GM11168 (cell line): ENCODE results near the gene CCNT2.
"Not testable (repeated sequence)": the region's sequence is repeated elsewhere in the genome, so short reads cannot be mapped to it uniquely, and the experiment has no call there.

ENCODE experiments used
- in situ Hi-C: fragments of 300-500 bp; cut with MboI; formaldehyde crosslinking; loops from one replicate; pipeline ENCODE4 v1.12.0; 2022; ENCODE audit warnings: low sequenced_read_pairs; ENCODE audit not compliant: unreplicated experiment

The CCNT2 gene

DNA sequence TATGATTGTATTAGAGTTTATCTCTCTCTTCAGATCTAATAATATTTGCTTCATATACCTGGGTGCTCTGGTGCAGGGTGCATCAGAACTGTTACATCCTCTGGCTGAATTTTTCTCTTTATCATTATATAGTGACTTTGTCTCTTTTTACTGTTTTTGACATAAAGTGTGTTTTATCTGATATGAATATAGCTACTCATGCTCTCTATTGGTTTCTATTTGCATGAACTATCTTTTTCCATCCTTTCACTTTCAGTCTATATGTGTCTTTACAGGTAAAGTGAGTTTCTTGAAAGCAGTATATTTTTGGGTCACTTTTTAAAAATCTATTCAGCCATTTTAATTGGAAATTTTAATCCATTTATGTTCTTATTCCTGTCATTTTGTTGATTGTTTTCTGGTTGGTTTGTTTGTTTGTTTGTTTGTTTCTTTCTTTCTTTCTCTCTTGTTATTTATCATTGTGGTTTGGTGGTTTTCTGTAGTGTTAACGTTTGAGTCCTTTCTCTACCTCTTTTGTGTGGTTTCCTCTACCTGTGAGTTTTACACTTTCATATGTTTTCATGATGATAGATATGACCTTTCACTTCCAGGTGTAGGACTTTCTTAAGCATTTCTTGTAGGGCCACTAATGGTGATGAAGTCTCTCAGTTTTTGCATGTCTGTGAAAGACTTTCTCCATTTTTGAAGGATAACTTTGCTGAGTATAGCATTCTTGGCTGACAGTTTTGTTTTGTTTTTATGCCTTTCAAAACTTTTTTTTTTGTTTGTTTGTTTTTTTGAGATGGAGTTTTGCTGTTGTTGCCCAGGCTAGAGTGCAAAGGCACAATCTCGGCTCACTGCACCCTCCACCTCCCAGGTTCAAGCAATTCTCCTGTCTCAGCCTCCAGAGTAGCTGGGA lies 54.9 kb downstream of the CCNT2 start:
- in situ Hi-C loops = no loop called here

DNA sequence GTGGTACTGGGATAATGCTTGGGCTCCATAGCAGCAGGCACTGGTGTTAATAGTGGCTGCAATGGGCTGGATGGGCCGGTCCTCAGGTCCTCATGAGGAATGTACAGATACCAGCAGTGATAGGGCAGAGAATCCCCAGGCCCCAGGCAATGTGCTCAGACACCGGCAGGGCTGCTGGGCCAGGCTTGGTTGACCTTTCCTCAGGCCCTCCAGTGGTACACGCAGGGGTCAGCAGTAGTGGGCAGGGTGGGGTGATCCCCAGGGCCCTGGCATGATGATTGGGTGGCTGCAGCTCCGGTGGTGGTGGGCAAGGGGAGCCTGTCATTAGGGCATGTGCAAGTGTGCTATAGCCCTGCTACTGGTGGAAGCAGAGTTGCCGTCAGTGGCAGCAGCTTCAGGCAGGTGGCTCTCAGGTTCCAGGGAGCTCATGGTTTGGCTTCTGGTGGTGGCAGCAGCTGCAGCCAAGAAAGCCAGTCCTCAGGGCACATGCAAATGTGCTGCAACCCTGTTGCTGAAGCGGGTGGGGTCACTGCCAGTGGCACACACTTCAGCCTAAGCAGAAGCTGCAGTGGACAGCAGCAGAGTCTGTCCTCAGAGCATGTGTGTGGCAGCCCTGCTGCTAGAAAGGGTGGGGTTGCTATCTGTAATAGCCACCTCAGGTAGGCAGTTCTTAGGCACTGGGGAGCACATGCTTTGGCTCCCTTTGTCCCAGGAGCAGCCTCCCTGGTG lies 56.8 kb downstream of the CCNT2 start:
- in situ Hi-C loops = no loop called here

DNA sequence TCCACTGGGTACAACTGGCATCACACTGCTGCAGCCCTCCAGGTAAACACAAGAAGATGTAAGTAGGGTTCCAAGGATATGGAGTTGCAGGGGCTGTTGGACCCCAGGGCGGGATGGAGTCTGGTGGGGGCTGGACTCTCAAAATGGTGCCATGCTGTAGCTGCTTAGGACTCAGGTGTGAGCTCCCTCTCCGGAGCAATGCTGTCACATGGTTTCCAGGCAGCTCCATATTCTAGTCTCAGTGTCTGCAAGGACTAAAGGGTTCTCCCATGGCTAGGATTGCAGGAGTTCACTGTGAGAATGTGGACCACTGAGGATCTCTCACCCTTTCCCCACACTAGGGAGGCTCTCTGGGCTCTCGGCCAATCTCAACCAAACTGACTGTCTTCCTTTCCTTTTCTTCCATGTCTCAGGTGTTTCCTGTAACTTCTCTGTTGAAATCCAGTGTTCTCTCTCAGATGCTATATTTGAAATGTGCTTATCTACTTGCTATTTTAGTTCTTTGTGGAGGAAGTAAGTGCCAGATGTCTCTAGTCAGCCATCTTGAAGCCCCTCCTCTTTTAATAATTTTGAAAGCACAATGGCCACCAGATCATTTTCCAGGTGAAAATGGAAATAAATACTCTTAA lies 57.6 kb downstream of the CCNT2 start:
- in situ Hi-C loops = no loop called here

DNA sequence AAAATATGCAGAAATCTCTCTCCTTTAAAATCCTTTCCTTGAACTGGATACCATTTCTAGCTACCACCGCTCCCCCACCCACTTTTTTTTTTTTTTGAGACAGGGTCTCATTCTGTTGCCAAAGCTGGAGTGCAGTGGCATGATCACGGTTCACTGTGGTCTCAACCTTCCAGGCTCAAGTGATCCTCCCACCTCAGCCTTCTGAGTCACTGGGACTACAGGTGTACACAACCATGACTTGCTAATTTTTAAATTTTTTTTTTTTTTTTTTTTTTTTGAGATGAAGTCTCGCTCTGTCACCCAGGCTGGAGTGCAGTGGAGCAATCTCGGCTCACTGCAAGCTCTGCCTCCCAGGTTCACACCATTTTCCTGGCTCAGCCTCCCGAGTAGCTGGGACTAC lies 58.5 kb downstream of the CCNT2 start:
- in situ Hi-C loops = not testable (repeated sequence)

DNA sequence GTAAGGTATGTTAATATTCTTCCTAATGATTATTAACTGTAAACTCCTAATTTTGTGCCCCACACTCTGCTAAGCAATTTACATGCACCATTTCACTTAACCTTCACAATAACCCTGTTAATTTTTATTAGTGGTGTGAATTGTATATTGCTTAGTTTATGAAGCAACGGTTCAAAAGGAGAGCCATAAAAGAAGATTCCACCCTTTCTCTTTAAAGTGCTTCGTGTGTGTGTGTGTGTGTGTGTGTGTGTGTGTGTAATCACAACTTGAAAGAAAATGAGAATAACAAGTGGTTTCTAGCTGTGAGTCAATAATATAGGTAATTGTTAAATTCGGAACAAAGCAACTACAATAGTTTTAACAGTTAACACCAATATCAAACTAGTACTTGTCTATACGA lies 60.6 kb downstream of the CCNT2 start:
- in situ Hi-C loops = no loop called here

DNA sequence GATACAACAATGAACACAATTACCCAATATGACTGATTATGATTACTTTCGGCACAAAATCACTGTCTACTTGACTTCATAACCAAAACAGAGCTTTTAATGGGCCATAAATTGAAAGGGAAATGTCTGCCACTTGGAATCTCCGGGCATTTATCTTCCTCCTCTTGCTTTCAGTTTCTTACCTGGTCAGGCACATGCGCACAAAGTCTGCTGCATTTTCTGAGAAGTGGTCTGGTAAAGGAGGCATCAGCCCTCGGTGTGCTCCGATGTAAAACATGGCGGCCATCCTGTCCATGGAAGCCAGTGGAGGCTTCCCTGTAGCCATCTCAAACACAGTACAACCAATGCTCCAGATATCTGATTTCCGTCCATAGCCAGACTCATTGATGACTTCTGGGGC lies 62.0 kb downstream of the CCNT2 start:
- in situ Hi-C loops = no loop called here

DNA sequence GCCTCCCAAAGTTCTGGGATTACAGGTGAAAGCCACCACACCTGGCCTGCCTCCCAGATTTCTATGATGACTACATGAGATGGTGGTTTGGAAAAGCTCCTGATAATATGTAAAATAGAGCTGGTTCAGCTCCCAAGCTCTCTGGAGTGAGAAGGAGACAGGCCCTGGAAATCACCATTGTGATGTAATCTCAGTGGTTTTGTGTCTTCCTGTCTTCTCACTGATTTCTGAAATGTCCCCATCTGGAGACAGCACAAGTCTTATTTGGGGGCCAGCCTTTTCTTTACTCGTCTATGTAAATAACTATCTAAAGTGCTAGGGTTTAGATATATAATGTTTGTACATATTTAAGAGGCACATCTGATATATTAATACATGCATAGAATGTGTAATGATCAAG lies 64.0 kb downstream of the CCNT2 start:
- in situ Hi-C loops = no loop called here

DNA sequence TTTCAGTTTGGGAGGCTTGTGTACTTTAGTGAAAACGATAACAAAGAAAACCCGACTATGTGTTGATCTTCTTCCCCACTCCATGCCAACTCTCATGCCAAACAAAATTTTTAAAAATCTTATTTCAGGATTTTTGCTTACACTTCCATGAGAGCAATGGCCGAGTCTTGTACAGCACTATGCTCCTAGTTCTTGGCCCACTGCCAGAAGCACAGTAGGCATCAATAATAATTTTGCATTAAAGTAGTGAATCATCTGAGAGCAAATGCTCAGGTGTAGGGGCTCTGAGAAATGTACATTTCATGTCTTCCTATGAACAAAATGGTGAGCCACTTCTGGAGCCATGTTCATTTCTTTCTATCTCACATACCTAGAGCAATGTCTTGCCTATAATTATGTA lies 66.4 kb downstream of the CCNT2 start:
- in situ Hi-C loops = no loop called here

DNA sequence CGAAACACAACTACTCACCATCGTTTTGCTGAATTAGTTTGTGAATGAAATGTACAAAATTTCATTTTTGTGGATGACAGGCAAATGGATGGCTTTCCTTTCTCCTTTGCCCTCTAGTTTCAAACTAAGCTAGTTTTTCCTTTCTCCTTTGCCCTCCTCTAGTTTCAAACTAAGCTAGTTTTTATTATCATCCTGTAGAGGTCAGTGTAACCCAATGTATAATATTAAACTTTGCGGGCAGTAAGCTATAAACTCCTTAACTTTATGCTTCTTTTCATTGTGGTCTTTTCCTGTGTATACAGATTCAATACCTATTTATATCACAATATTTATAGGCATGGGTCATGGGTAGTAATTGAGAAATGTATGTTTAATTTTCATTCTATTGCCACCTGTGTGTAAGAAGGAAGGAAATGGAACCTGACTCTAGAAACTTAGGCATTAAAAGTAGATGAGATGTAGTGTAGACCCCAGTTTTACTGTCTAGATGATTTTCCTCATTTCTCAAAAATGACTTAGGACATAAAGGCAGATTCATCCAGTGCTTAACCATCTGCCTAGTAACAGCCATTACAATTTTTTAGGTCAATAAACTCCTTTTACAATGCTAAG lies 70.5 kb downstream of the CCNT2 start:
- in situ Hi-C loops = no loop called here

DNA sequence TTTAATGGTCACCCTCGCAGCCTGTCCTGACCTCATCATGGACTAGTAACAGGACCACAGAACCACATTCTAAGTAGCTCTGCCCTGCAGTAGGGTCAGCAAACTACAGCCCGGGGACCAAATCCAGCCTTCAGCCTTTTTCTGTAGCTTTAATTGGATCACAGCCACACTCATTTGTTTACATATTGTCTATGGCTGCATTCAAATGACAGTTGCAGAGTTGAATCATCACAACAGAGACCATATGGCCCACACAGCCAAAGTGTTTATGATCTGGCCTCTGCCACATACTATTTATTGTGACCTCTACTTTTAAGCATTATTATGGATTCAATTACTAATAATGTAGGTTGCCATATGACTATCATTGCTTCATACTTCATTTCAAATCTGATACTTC lies 80.9 kb downstream of the CCNT2 start:
- in situ Hi-C loops = no loop called here

DNA sequence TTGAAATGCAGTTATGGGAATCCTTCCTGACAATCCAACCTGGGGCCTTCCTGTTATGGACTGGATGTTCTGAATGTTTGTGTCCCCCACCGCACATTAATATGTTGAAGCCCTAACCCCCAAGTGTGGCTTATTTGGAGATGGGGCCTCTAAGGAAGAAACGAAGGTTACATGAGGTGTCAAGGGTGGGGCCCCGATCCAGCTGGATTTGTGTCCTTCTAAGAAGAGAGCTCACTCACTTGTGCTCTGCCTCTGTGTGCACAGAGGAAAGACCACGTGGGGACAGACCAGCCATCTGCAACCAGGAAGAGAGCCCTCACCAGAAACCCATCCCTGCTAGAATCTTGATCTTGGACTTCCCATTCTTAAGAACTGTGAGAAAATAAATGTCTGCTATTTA lies 84.2 kb downstream of the CCNT2 start:
- in situ Hi-C loops = loop anchor here (25.0 kb wide), 1 partner anchor 709 kb away; no protein-coding TSS in a partner anchor

DNA sequence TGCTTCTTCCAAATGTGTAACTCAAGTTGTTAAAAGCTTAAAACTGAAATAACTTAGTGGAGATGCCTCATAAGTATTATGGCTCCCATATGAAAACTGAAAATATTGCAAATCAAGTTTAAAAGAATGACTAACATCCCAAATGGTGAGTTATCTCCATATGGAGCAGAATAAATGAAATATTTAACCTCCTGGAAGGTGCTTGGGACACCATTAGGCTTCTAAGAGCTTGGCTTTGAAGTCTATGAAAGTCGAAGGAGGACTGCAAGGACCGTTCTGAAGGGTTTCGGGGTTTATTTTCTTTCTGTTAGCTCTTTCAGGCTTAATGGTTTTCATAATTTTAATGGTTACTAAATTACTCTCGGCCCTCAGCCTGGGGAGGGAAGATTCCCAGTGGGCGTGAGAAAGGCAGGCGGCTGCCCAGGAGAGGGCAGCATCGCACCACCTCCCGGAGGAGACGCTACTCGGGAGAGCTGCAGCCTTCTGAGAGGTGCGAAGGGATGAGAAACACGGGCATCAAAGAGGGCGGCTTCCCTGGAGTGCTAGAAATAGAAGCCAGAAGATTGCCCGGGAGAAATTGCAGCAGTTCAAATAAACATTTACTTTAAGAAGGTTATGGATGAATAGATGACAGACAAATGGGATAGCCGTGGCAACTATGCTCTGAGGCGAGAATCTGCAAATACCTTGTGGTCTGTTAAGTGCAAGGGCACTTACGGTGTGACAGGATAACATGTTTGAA lies 85.6 kb downstream of the CCNT2 start:
- in situ Hi-C loops = loop anchor here (25.0 kb wide), 1 partner anchor 708 kb away; no protein-coding TSS in a partner anchor

DNA sequence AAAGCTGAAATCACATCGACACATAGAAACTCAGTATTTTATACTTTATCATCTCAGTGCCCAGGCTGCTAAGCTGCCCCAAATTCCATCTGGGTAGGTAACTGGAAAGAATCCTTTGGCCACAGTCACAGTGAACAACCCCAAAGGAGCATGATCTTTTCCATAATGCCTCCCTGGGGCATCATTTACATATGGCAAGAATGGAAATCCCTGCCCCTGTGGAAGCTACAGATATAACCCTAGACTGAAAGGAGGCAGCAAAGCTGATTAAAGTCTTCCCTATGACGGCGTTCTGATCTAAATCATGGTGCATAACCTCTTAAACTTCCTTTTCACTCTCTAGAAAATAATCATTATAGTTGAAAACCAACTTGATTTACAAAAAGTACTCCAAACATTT lies 87.1 kb downstream of the CCNT2 start:
- in situ Hi-C loops = loop anchor here (25.0 kb wide), 1 partner anchor 707 kb away; no protein-coding TSS in a partner anchor
